Activated naive CD4-positive, alpha-beta T cell (primary cell): ENCODE results near the gene ALG14.

Source experiments
- DNase-seq, 4 experiments: peaks; one replicate each; lab custom pipeline; 2025; lab: John Stamatoyannopoulos, UW

The ALG14 gene

DNA sequence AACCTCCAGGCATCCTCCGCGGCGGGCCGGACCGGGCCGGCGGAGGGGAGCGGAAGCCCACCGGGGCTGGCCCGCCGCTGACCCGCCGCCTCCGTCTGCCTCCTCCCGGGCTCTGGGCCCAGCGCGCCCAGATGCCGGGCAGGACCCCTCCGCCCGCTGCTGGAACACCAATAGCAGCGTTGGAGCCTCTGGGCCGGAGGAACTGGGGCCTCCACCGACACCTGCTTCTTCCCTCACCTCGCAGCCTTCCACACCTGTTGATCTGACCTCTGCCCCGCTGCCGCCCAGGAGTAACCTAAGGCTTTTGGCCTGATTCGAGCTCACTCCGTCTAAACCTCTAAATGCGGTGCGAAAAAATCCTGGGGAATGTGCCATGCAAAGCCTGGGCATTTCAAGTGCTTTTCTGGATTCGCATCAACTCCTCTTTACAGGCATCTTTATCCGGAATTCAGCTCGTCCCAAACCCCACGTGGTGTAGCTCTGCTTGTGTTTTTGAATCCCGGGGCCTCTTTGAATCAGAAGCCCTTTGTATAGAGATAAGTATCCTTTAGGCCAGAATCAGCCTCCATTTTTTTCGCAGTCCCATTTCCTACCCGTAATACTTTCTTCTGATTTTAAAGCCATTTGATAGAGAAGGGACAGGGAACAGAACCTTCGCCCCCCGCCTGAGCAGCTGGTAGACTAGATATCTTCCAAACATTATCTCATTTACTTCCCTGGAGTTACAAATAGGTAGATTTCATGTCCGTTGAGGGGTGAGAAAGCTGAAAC is 145.2 kb downstream of the ALG14 start:
- no peak for DNase-seq

DNA sequence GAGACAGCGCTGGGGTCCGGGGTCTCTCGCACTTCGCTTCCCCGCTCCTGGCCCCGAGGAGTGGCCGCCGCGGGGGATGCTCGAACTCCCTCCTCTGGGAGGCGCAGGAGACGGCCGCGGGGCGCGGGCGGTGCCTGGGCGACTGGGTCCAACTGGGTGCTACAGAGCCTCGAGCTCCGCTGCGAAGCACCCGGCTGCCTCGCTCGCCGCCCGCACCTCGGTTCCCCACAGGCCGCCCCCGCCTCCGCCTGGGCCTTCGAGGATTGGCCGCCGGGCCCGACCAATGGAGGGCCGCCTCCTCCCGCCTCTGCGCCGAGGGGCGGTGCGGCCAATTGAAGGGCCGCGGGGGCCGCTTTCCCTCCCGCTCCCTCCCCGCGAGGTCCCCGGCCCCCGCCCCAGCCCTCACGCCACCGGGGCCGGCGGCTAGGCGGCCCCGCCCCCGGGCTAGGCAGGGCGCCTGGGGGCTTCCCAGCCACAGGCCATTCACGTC is 145.8 kb downstream of the ALG14 start, which contains the start of gene CNN3:
CNN3 (minus strand) TSS at position 196 of the 490 bp plus-strand sequence. CDS start 216 bp downstream, outside the sequence.
- peak; percentile 4 to 66 (median 28) for DNase-seq

GRCh38 chr1:94926126-94926914 is 146.4 kb downstream of the ALG14 start:
- peak in 3 of 4 experiments; percentile 6 to 25 (median 8) for DNase-seq

DNA sequence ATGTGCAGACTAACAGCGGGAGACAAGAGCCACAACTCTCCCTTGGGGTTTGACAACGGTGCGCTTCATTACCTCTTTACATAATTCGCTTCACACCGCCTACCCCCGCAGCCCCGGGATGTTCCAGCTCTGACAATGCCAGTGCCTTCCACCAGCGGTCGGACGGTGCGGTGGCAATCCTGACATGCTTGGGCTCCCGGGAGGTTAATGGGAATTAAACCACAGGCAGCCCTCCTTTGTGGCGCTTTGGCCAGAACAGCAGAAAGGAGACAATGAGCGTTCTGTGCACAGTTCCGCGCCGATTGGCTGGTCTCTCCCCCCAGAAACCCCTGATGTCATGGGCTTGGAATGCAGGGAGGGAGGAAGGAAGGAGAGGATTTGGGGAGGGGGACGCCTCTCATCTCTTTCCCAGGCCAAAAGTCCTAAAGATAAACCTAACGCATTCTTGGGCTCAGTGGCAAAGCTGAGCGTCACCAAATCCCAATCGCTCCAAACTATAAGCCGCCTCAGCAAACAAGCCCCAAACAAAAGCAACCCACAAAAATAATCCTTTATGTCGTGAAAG is 147.1 kb downstream of the ALG14 start:
- no peak for DNase-seq

DNA sequence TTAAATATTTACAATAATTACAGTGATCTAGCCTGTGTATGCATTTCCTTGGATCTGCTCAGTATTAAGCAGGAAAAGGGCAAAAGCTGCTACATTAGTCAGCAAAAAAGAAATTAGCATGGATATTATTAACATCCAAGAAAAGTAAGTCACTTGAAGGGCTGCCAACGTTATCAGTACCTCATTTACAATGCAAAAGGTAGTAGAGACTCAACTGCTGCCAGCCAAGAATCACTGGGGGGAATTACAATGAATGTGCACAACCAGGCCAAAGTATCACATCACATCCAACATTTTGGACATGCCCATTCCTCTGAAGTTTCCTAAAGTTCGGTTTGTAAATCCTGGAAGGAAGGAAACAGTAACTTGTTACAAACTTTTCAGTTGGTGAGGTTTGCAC is 147.7 kb downstream of the ALG14 start:
- DNase-seq = no peak
